HCT116 (cell line): ENCODE results near the gene USP48.

Source experiments
- CTCF ChIP-seq, 3 experiments: fragments of 200-600 bp in 1 of 3; sonication (generic) in 1 of 3; IDR thresholded peaks in 2 of 3; conservative IDR thresholded peaks in 1 of 3; 2 replicates each; pipeline ENCODE4 v1.5.1; 2012 to 2017; ENCODE audit warnings: low read depth in 2 of 3, low read length in 2 of 3, antibody characterized with exemption in 1 of 3, borderline replicate concordance in 1 of 3, control low read depth in 1 of 3, mild to moderate bottlenecking in 1 of 3, mixed read lengths in 1 of 3, mixed run types in 1 of 3, moderate library complexity in 1 of 3; ENCODE audit not compliant: insufficient read depth in 1 of 3
- POLR2A ChIP-seq: IDR thresholded peaks from 2 replicates; pipeline ENCODE4 v1.7.0; 2011; ENCODE audit warnings: borderline replicate concordance; ENCODE audit not compliant: insufficient read depth, insufficient read length; ENCODE audit errors: extremely low read depth

GRCh38 chr1:21763236-21763635 lies 19.7 kb downstream of the USP48 start:
- TF ChIP-seq CTCF (IDR thresholded peaks at IDR 0.05 in 2 of 3, conservative IDR thresholded peaks at IDR 0.05 in 1 of 3; ENCODE audit: borderline replicate concordance in 1 of 3, insufficient read depth in 1 of 3, low read depth in 2 of 3, low read length in 2 of 3) (no peak), POLR2A (no peak)
